SK-N-SH treated with all-trans-retinoic acid at 6 μM for 48 hours (cell line): Measurements from ENCODE around the gene HOXD3.

Experiments used
- ARNTL ChIP-seq: fragments of 450-650 bp; formaldehyde crosslinking; IDR thresholded peaks from 2 replicates; pipeline ENCODE4 v1.5.0; 2020; ENCODE audit warnings: low read depth, mild to moderate bottlenecking, moderate library complexity, borderline replicate concordance
- BACH2 ChIP-seq: fragments of 250-450 bp; sonication (Bioruptor Pico); IDR thresholded peaks from 2 replicates; pipeline ENCODE4 v1.9.0; 2021; ENCODE audit warnings: mild to moderate bottlenecking, borderline replicate concordance
- CREB5 ChIP-seq: fragments of 250-450 bp; sonication (Bioruptor Pico); IDR thresholded peaks from 2 replicates; pipeline ENCODE4 v1.5.1; 2020; ENCODE audit warnings: low read depth, mild to moderate bottlenecking, moderate library complexity
- ESRRG ChIP-seq: fragments of 250-450 bp; sonication (Bioruptor Pico); IDR thresholded peaks from 2 replicates; pipeline ENCODE4 v1.6.1; 2021; ENCODE audit warnings: mild to moderate bottlenecking
- PATZ1 ChIP-seq: fragments of 250-450 bp; sonication (Bioruptor Pico); IDR thresholded peaks from 2 replicates; pipeline ENCODE4 v1.8.0; 2020; ENCODE audit warnings: mild to moderate bottlenecking, moderate library complexity, borderline replicate concordance
- POU6F1 ChIP-seq: fragments of 250-450 bp; sonication (Bioruptor Pico); IDR thresholded peaks from 2 replicates; pipeline ENCODE4 v1.8.0; 2021; ENCODE audit warnings: low read depth, mild to moderate bottlenecking, moderate library complexity, borderline replicate concordance
- RARB ChIP-seq: fragments of 250-450 bp; sonication (Bioruptor Pico); IDR thresholded peaks from 2 replicates; pipeline ENCODE4 v1.8.0; 2021; ENCODE audit warnings: mild to moderate bottlenecking, moderate library complexity
- TSHZ2 ChIP-seq: fragments of 250-450 bp; sonication (Bioruptor Pico); IDR thresholded peaks from 2 replicates; pipeline ENCODE4 v1.5.0; 2020; ENCODE audit warnings: mild to moderate bottlenecking, moderate library complexity
- ZFP3 ChIP-seq: fragments of 250-450 bp; sonication (Bioruptor Pico); IDR thresholded peaks from 2 replicates; pipeline ENCODE4 v1.5.0; 2020; ENCODE audit warnings: mild to moderate bottlenecking, moderate library complexity
- ZFP30 ChIP-seq: fragments of 450-650 bp; formaldehyde crosslinking; IDR thresholded peaks from 2 replicates; pipeline ENCODE4 v1.5.0; 2022; ENCODE audit warnings: mild to moderate bottlenecking, moderate library complexity

- TF ChIP-seq PATZ1 (CRISPR knock-in tag) (no peak), ZFP30 (no peak), POU6F1 (CRISPR knock-in tag) (no peak), BACH2 (CRISPR knock-in tag) (no peak), ESRRG (CRISPR knock-in tag) (no peak), RARB (CRISPR knock-in tag) (no peak), ZFP3 (no peak), CREB5 (CRISPR knock-in tag) (no peak), TSHZ2 (CRISPR knock-in tag) (no peak), ARNTL (CRISPR knock-in tag) (no peak)
Measured at GRCh38 chr2:176112375-176113302, 44.5 kb upstream of the HOXD3 start.
